Caki2 (cell line): ENCODE measurements around the gene PGLYRP3. TPM values are rescaled to one million over a fixed set of nuclear protein-coding genes. Genes with fewer than 3 reads are reported as not detected.

Experiments used
- DNase-seq: peaks from one replicate; pipeline ENCODE4 v3.0.0-alpha.2; 2015; ENCODE audit warnings: low read depth
- in situ Hi-C: cut with HindIII; loops from 2 replicates; pipeline ENCODE4 v1.10.0; 2016; ENCODE audit warnings: low sequenced_read_pairs, low pct_unique_long_range_greater_than_20kb, mixed read lengths
- total RNA-seq: library from RNA; depleted of rRNA; stranded (reverse); fragments of >200 nt; shearing (Covaris generic); gene quantifications from 2 replicates; pipeline ENCODE4 v1.2.3, GENCODE V29; 2014; ENCODE audit warnings: low replicate concordance

Gene PGLYRP3
- total RNA-seq, 1 experiment from 2014 or later: not detected

GRCh38 chr1:153288634-153289275 lies 24.0 kb downstream of the PGLYRP3 start:
- no peak for DNase-seq
- in situ Hi-C loops: no loop called here

GRCh38 chr1:153277852-153278251 lies 34.9 kb downstream of the PGLYRP3 start:
- in situ Hi-C loops: no loop called here
- DNase-seq: no peak

GRCh38 chr1:153272186-153272585 lies 40.6 kb downstream of the PGLYRP3 start:
- no peak for DNase-seq
- in situ Hi-C loops: no loop called here

- DNase-seq: no peak
- in situ Hi-C loops: no loop called here
Observed at GRCh38 chr1:153271711-153272110, 41.0 kb downstream of the PGLYRP3 start.

GRCh38 chr1:153265457-153265856 lies 47.3 kb downstream of the PGLYRP3 start:
- in situ Hi-C loops: no loop called here
- no peak for DNase-seq

- DNase-seq: no peak
- in situ Hi-C loops: no loop called here
Observed at GRCh38 chr1:153262462-153263157, 50.1 kb downstream of the PGLYRP3 start.

GRCh38 chr1:153262070-153262366 lies 50.7 kb downstream of the PGLYRP3 start:
- DNase-seq: no peak
- in situ Hi-C loops: no loop called here

- in situ Hi-C loops: no loop called here
- no peak for DNase-seq
Observed at GRCh38 chr1:153261281-153262069, 51.3 kb downstream of the PGLYRP3 start.

- in situ Hi-C loops: no loop called here
- DNase-seq: no peak
Observed at GRCh38 chr1:153260585-153261280, 52.0 kb downstream of the PGLYRP3 start.

- DNase-seq: no peak
- in situ Hi-C loops: no loop called here
Observed at GRCh38 chr1:153259387-153259786, 53.4 kb downstream of the PGLYRP3 start, which contains the start of gene LORICRIN. Gene LORICRIN (plus strand): TSS chr1:153259687. CDS start chr1:153260950, 1,263 bp downstream.

- DNase-seq: no peak
- in situ Hi-C loops: no loop called here
Observed at GRCh38 chr1:153253693-153254092, 59.1 kb downstream of the PGLYRP3 start.

- DNase-seq: no peak
- in situ Hi-C loops: no loop called here
Observed at GRCh38 chr1:153253076-153253475, 59.7 kb downstream of the PGLYRP3 start.

GRCh38 chr1:153251988-153252387 lies 60.8 kb downstream of the PGLYRP3 start:
- DNase-seq: no peak
- in situ Hi-C loops: no loop called here

GRCh38 chr1:153251562-153251961 lies 61.2 kb downstream of the PGLYRP3 start:
- DNase-seq: no peak
- in situ Hi-C loops: no loop called here

GRCh38 chr1:153251087-153251486 lies 61.7 kb downstream of the PGLYRP3 start:
- DNase-seq: no peak
- in situ Hi-C loops: no loop called here

GRCh38 chr1:153250166-153250565 lies 62.6 kb downstream of the PGLYRP3 start:
- no peak for DNase-seq
- in situ Hi-C loops: no loop called here

GRCh38 chr1:153248176-153248879 lies 64.4 kb downstream of the PGLYRP3 start:
- in situ Hi-C loops: no loop called here
- no peak for DNase-seq
